ENCODE results near the gene TMEM185A.

DNA sequence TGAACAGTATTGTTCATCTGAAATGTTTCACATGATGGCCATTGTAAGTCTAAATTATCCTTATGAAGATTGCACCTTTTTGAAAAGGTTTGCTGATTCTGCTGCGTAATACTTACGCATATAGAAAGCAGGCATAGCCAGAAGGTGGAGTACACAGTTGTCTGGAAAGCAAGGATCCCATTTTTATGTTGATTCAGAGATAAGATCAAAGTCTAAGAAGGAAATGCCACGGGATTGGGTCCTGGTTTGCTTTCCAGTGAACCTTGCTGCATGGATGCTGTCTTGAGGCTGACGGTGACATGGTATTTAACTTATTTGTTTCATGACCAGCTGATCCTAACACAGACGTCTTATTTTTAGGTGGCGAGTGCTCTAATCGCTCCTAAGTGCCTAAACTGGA lies 59.8 kb downstream of the TMEM185A start:
- no peak for TF ChIP-seq FOXA1 (IDR thresholded peaks at IDR 0.05)
- TF ChIP-seq SUZ12 (IDR thresholded peaks at IDR 0.05) = no peak
- no peak for TF ChIP-seq ZNF384 (IDR thresholded peaks at IDR 0.05)
- no peak for TF ChIP-seq FOXK2 (IDR thresholded peaks at IDR 0.05)
- TF ChIP-seq FOXM1 (IDR thresholded peaks at IDR 0.05; ENCODE audit: borderline replicate concordance) = no peak
- TF ChIP-seq LEF1 (IDR thresholded peaks at IDR 0.05; ENCODE audit: borderline replicate concordance) = no peak
- no peak for TF ChIP-seq SP1 (IDR thresholded peaks at IDR 0.05)
